Measurements from ENCODE around the gene KLHL41.
"Not testable (repeated sequence)": the region's sequence is repeated elsewhere in the genome, so short reads cannot be mapped to it uniquely, and the experiment has no call there.

DNA sequence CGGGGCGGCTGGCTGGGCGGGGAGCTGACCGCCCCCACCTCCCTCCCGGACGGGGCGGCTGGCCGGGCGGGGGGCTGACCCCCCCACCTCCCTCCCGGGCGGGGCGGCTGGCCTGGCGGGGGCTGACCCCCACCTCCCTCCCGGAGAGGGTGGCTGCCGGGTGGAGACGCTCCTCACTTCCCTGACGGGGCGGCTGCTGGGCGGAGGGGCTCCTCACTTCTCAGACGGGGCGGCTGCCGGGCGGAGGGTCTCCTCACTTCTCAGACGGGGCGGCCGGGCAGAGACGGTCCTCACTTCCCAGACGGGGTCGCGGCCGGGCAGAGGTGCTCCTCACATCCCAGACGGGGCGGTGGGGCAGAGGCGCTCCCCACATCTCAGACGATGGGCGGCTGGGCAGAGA, 65.8 kb downstream of the KLHL41 start:
- not testable (repeated sequence) for TF ChIP-seq EZH2 (IDR thresholded peaks at IDR 0.05; ENCODE audit: borderline replicate concordance, low read length)
- TF ChIP-seq, protein P1, sequence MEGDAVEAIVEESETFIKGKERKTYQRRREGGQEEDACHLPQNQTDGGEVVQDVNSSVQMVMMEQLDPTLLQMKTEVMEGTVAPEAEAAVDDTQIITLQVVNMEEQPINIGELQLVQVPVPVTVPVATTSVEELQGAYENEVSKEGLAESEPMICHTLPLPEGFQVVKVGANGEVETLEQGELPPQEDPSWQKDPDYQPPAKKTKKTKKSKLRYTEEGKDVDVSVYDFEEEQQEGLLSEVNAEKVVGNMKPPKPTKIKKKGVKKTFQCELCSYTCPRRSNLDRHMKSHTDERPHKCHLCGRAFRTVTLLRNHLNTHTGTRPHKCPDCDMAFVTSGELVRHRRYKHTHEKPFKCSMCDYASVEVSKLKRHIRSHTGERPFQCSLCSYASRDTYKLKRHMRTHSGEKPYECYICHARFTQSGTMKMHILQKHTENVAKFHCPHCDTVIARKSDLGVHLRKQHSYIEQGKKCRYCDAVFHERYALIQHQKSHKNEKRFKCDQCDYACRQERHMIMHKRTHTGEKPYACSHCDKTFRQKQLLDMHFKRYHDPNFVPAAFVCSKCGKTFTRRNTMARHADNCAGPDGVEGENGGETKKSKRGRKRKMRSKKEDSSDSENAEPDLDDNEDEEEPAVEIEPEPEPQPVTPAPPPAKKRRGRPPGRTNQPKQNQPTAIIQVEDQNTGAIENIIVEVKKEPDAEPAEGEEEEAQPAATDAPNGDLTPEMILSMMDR (IDR thresholded peaks at IDR 0.05; ENCODE audit: low read length) = not testable (repeated sequence)
